OCI-LY3 (cell line): ENCODE data around the gene CDK4.

Experiments
- CTCF ChIP-seq: fragments of 200-600, 300-600 bp; sonication (generic); IDR thresholded peaks from 2 replicates; pipeline ENCODE4 v1.5.1; 2014; ENCODE audit warnings: antibody characterized with exemption, low read length, low read depth
- EZH2phosphoT487 ChIP-seq: fragments of 200-600 bp; shearing (Covaris generic); IDR thresholded peaks from 2 replicates; pipeline ENCODE4 v1.6.1; 2018; ENCODE audit warnings: antibody characterized with exemption, mixed run types, low read depth

- TF ChIP-seq CTCF: no peak
- TF ChIP-seq EZH2phosphoT487: no peak
These were observed 43.2 kb upstream of the CDK4 start for GRCh38 chr12:57795354-57795753.
